ENCODE measurements around the gene FOXK2. TPM values are rescaled to one million over a fixed set of nuclear protein-coding genes. Genes with fewer than 3 reads are reported as not detected.
A peak's percentile ranks its signal among the peaks of the same experiment; 100 is the strongest.
"Not testable (repeated sequence)": the region's sequence is repeated elsewhere in the genome, so short reads cannot be mapped to it uniquely, and the experiment has no call there.

Gene FOXK2
- total RNA-seq, 2 experiments from 2014 or later: 59.4 to 67.2 TPM

- H3K27me3 Mint-ChIP-seq, H3K4me3 Mint-ChIP-seq, H3K27ac Mint-ChIP-seq, H3K36me3 Mint-ChIP-seq, H3K9me3 Mint-ChIP-seq, DNase-seq: not testable (repeated sequence)
- peaks cover 52% of the 10 kb centered on the region for H3K4me1 Mint-ChIP-seq
Observed at GRCh38 chr17:82537228-82537627, 17.7 kb downstream of the FOXK2 start.

GRCh38 chr17:82539076-82539475, 19.5 kb downstream of the FOXK2 start:
- not testable (repeated sequence) for H3K27ac Mint-ChIP-seq, H3K27me3 Mint-ChIP-seq, DNase-seq, H3K36me3 Mint-ChIP-seq, H3K4me3 Mint-ChIP-seq, H3K9me3 Mint-ChIP-seq
- H3K4me1 Mint-ChIP-seq: peaks cover 51% of the 10 kb centered on the region

- no peak for DNase-seq
- Mint-ChIP-seq H3K27ac (no peak overlapping the region), H3K9me3 (no peaks in the 10 kb centered on the region), H3K4me3 (no peak overlapping the region), H3K27me3 (no peaks in the 10 kb centered on the region), H3K4me1 (peaks cover 44% of the 10 kb centered on the region), H3K36me3 (peaks cover 2% of the 10 kb centered on the region)
Observed at GRCh38 chr17:82542439-82542838, 22.9 kb downstream of the FOXK2 start.

- no peak overlapping the region for H3K27ac Mint-ChIP-seq
Observed at GRCh38 chr17:82544431-82545070, 25.0 kb downstream of the FOXK2 start.

GRCh38 chr17:82545071-82545462, 25.5 kb downstream of the FOXK2 start:
- peaks cover 10% of the 10 kb centered on the region for H3K36me3 Mint-ChIP-seq
- no peaks in the 10 kb centered on the region for H3K27me3 Mint-ChIP-seq
- no peak overlapping the region for H3K4me3 Mint-ChIP-seq
- H3K4me1 Mint-ChIP-seq: peaks cover 50% of the 10 kb centered on the region
- DNase-seq: no peak
- no peaks in the 10 kb centered on the region for H3K9me3 Mint-ChIP-seq
- no peak overlapping the region for H3K27ac Mint-ChIP-seq

More at GRCh38 chr17:82544431-82545070, 25.0 kb downstream of the FOXK2 start:
- H3K36me3 Mint-ChIP-seq: peaks cover 10% of the 10 kb centered on the region
- H3K4me3 Mint-ChIP-seq: no peak overlapping the region
- H3K9me3 Mint-ChIP-seq: no peaks in the 10 kb centered on the region
- H3K4me1 Mint-ChIP-seq: peaks cover 52% of the 10 kb centered on the region
- H3K27me3 Mint-ChIP-seq: no peaks in the 10 kb centered on the region
- DNase-seq: no peak

GRCh38 chr17:82547981-82548380, 28.4 kb downstream of the FOXK2 start:
- DNase-seq: no peak
- Mint-ChIP-seq H3K27ac (no peak overlapping the region), H3K4me1 (peaks cover 49% of the 10 kb centered on the region), H3K36me3 (peaks cover 10% of the 10 kb centered on the region), H3K27me3 (no peaks in the 10 kb centered on the region), H3K9me3 (no peaks in the 10 kb centered on the region), H3K4me3 (no peak overlapping the region)

- Mint-ChIP-seq H3K9me3 (no peaks in the 10 kb centered on the region), H3K27me3 (no peaks in the 10 kb centered on the region), H3K4me1 (peaks cover 45% of the 10 kb centered on the region), H3K27ac (no peak overlapping the region), H3K36me3 (peaks cover 10% of the 10 kb centered on the region), H3K4me3 (no peak overlapping the region)
- peak; percentile 9 for DNase-seq
Observed at GRCh38 chr17:82548681-82549303, 29.3 kb downstream of the FOXK2 start.

GRCh38 chr17:82551779-82552457, 32.4 kb downstream of the FOXK2 start:
- no peak overlapping the region for H3K4me3 Mint-ChIP-seq

GRCh38 chr17:82552580-82552979, 33.0 kb downstream of the FOXK2 start:
- Mint-ChIP-seq H3K4me1 (peaks cover 32% of the 10 kb centered on the region), H3K36me3 (peaks cover 7% of the 10 kb centered on the region)

More at GRCh38 chr17:82551779-82552457, 32.4 kb downstream of the FOXK2 start:
- Mint-ChIP-seq H3K27ac (no peak overlapping the region), H3K4me1 (peaks cover 34% of the 10 kb centered on the region), H3K36me3 (peaks cover 8% of the 10 kb centered on the region), H3K27me3 (no peaks in the 10 kb centered on the region), H3K9me3 (no peaks in the 10 kb centered on the region)
- DNase-seq: peak; percentile 81

GRCh38 chr17:82553210-82553930, 33.8 kb downstream of the FOXK2 start:
- H3K27ac Mint-ChIP-seq: no peak overlapping the region
- H3K27me3 Mint-ChIP-seq: no peaks in the 10 kb centered on the region
- H3K4me3 Mint-ChIP-seq: no peak overlapping the region
- peaks cover 24% of the 10 kb centered on the region for H3K4me1 Mint-ChIP-seq
- peaks cover under 1% of the 10 kb centered on the region for H3K36me3 Mint-ChIP-seq
- DNase-seq: no peak
- H3K9me3 Mint-ChIP-seq: no peaks in the 10 kb centered on the region

More at GRCh38 chr17:82552580-82552979, 33.0 kb downstream of the FOXK2 start:
- Mint-ChIP-seq H3K4me3 (no peak overlapping the region), H3K27ac (no peak overlapping the region), H3K27me3 (no peaks in the 10 kb centered on the region), H3K9me3 (no peaks in the 10 kb centered on the region)
- no peak for DNase-seq

GRCh38 chr17:82557510-82557909, 38.0 kb downstream of the FOXK2 start:
- not testable (repeated sequence) for H3K36me3 Mint-ChIP-seq, H3K4me3 Mint-ChIP-seq, H3K9me3 Mint-ChIP-seq, H3K27me3 Mint-ChIP-seq, DNase-seq, H3K27ac Mint-ChIP-seq
- peaks cover 15% of the 10 kb centered on the region for H3K4me1 Mint-ChIP-seq

- Mint-ChIP-seq H3K4me3 (no peak overlapping the region), H3K9me3 (no peaks in the 10 kb centered on the region), H3K36me3 (no peaks in the 10 kb centered on the region), H3K27ac (no peak overlapping the region), H3K27me3 (no peaks in the 10 kb centered on the region), H3K4me1 (peaks cover 8% of the 10 kb centered on the region)
- no peak for DNase-seq
Observed at GRCh38 chr17:82559566-82560251, 40.2 kb downstream of the FOXK2 start.

GRCh38 chr17:82560252-82560642, 40.7 kb downstream of the FOXK2 start:
- peaks cover 5% of the 10 kb centered on the region for H3K36me3 Mint-ChIP-seq
- H3K9me3 Mint-ChIP-seq: no peaks in the 10 kb centered on the region
- DNase-seq: no peak
- no peaks in the 10 kb centered on the region for H3K27me3 Mint-ChIP-seq
- H3K4me1 Mint-ChIP-seq: peaks cover 8% of the 10 kb centered on the region
- no peak overlapping the region for H3K4me3 Mint-ChIP-seq
- H3K27ac Mint-ChIP-seq: no peak overlapping the region

- DNase-seq: no peak
- Mint-ChIP-seq H3K4me3 (no peak overlapping the region), H3K9me3 (no peaks in the 10 kb centered on the region), H3K36me3 (peaks cover 5% of the 10 kb centered on the region), H3K4me1 (peaks cover 8% of the 10 kb centered on the region), H3K27ac (peak overlapping the region; percentile 22), H3K27me3 (no peaks in the 10 kb centered on the region)
Observed at GRCh38 chr17:82560802-82561428, 41.4 kb downstream of the FOXK2 start.
